Activated naive CD4-positive, alpha-beta T cell treated with anti-CD3 and anti-CD28 coated beads, Interleukin-2, amount 10 ng/mL, durations not matched to agents 7 days and 5 days (primary cell): Measurements from ENCODE around the gene RND3.

ENCODE experiments used
- CTCF ChIA-PET: fragments of 350-600 bp; sonication (Branson Sonifier 250); formaldehyde crosslinking; loops from one replicate; lab custom pipeline; 2021; ENCODE audit warnings: antibody characterized with exemption; lab: Charles Lee
- DNase-seq: peaks from one replicate; pipeline ENCODE4 v3.0.0-alpha.2; 2020
- H3K27ac Mint-ChIP-seq: one replicate; pipeline ENCODE4 v1.8.0; 2021; ENCODE audit warnings: mild to moderate bottlenecking, moderate library complexity, mixed read lengths
- H3K27me3 Mint-ChIP-seq: one replicate; pipeline ENCODE4 v1.8.0; 2021; ENCODE audit warnings: mild to moderate bottlenecking, mixed read lengths
- H3K36me3 Mint-ChIP-seq: one replicate; pipeline ENCODE4 v1.8.0; 2021; ENCODE audit warnings: mixed read lengths
- H3K4me1 Mint-ChIP-seq: one replicate; pipeline ENCODE4 v1.8.0; 2021; ENCODE audit warnings: mixed read lengths
- H3K4me3 Mint-ChIP-seq: one replicate; pipeline ENCODE4 v1.8.0; 2021; ENCODE audit warnings: mild to moderate bottlenecking, moderate library complexity, mixed read lengths
- H3K9me3 Mint-ChIP-seq: one replicate; pipeline ENCODE4 v1.8.0; 2021; ENCODE audit warnings: mixed read lengths

RND3 gene

DNA sequence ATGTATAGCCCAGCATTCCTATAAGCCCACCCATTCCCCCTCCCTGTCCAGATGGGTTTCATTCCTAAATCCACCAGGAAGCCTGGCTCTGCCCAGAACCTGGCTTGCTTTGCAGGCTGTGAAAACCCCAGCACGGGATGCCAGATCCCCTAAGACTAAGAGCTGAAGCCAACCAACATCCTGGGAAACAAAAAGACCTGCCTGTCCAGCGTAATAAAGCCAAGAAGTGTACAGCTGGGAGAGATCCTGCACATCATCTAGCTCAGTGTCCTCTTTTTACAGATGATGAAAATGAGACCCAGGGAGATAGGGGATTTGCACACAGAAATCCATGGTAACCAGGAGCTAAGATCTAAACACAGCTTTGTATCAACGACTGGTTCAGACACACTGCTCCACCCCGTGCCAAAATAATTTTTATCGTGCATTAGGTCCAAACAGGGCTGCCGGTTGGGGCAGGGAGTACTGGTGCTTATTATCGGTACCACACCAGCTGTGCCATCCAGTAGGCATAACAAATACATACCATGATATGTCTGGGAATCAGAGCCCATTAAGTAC is 2.9 kb downstream of the RND3 start:
- DNase-seq: no peak
- Mint-ChIP-seq H3K4me3 (no peak overlapping the region), H3K9me3 (no peaks in the 10 kb centered on the region), H3K4me1 (peaks cover 9% of the 10 kb centered on the region), H3K36me3 (peaks cover 1% of the 10 kb centered on the region), H3K27ac (no peak overlapping the region), H3K27me3 (peaks cover 42% of the 10 kb centered on the region)
- CTCF ChIA-PET: interaction anchor here (0.5 kb wide), 1 partner anchor 871 kb away, joined by 3 read pairs; no protein-coding TSS in a partner anchor

DNA sequence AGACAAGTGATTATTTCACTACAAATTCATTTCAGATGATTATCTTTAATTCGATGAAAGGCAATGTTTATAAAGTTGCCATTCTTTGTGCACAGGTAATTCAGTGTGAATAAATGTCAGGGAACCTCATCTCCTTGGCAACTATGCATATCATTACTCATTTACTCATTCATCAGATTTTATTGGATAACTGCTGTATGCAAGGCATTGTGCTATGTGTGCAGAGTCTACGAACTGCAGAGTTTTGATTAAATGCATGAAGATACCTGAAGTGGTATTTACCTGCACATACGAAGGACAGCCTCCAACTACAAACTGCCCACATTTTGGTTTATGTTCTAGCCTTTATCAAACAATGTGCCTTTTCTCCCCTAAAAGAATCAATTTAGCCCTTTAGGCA is 3.5 kb downstream of the RND3 start:
- no peak for DNase-seq
- no peak overlapping the region for H3K4me3 Mint-ChIP-seq
- H3K36me3 Mint-ChIP-seq: peaks cover 1% of the 10 kb centered on the region
- no peak overlapping the region for H3K27ac Mint-ChIP-seq
- H3K27me3 Mint-ChIP-seq: peaks cover 42% of the 10 kb centered on the region
- H3K9me3 Mint-ChIP-seq: no peaks in the 10 kb centered on the region
- CTCF ChIA-PET: no interaction called here
- H3K4me1 Mint-ChIP-seq: peaks cover 9% of the 10 kb centered on the region

DNA sequence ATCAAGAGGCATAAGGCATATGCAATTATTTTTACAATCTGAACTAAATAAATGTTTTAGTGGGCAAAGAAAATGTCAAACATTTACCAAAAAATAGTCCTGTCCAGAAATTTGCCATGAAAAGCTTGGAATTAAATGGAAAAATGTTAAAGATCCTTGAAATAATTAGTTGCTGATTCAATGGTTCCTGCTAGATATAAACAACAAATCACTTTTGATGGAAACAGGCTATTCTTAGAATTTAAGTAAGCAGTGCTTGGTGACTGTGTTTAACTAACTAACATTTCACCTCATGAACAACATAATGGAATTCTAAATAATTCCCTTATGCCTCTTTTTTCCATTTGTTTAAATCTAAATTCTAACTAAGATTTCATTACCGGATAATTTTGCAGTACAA is 3.9 kb downstream of the RND3 start:
- H3K27me3 Mint-ChIP-seq: peaks cover 41% of the 10 kb centered on the region
- no peaks in the 10 kb centered on the region for H3K9me3 Mint-ChIP-seq
- no peak overlapping the region for H3K27ac Mint-ChIP-seq
- CTCF ChIA-PET: no interaction called here
- peaks cover 9% of the 10 kb centered on the region for H3K4me1 Mint-ChIP-seq
- no peak overlapping the region for H3K4me3 Mint-ChIP-seq
- DNase-seq: no peak
- H3K36me3 Mint-ChIP-seq: peaks cover 1% of the 10 kb centered on the region

DNA sequence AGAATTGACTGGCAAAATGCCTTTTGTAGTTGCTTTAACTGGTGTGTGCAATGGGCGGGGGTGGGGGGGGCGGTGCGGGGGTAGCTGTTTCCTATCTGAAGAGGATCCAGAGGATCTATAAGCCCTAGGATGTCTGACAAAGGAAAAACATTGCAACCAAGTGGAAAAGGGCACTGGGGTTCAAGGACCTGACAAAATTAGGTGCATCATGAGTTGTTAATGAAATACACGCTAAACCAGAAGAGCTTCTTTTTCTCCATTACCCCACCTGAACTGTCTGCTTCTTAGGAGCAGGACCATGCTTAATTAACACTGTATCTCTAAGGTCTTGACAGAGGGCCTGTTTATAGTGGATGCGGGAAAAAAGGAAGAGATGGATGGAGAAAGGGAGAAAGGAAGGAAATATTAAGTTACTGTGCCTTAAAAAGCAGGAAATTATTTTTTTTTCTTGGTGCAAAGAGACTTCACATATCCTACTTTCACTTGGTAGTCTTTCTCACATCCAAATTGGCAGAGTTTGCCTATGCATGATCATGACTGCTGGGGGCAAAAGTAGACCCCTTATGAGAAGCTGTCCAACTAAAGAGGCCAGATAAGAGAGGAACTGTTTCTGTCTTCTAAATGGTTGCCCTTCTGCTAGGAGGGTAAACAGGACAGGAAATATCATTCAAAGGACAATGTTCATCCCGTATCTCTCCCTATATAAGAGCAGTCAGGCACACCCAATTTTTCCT is 4.6 kb downstream of the RND3 start:
- peaks cover 9% of the 10 kb centered on the region for H3K4me1 Mint-ChIP-seq
- DNase-seq: no peak
- peaks cover 37% of the 10 kb centered on the region for H3K27me3 Mint-ChIP-seq
- H3K27ac Mint-ChIP-seq: no peak overlapping the region
- H3K36me3 Mint-ChIP-seq: peaks cover 1% of the 10 kb centered on the region
- H3K4me3 Mint-ChIP-seq: no peak overlapping the region
- CTCF ChIA-PET: no interaction called here
- H3K9me3 Mint-ChIP-seq: no peaks in the 10 kb centered on the region

DNA sequence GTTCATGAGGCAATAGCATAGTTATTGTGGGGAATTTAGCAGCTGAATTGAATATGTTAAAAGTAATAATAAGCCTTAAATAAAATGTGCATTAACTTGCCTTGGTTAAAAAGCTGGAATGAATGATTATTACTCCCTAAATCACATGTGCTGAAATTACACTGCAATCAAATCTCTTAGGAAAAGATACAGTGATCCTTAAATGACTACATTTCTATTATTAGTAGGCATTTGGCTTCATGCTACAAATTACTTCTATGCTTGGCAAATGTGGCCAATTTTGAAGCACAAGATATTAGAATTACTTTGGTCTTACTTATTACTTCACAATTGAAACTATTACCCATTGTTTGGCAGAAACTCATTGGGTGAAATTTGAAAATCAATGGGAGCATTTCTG is 5.4 kb downstream of the RND3 start:
- Mint-ChIP-seq H3K4me3 (no peak overlapping the region), H3K36me3 (peaks cover 1% of the 10 kb centered on the region), H3K4me1 (peaks cover 6% of the 10 kb centered on the region), H3K27ac (no peak overlapping the region), H3K9me3 (no peaks in the 10 kb centered on the region), H3K27me3 (peaks cover 30% of the 10 kb centered on the region)
- CTCF ChIA-PET: no interaction called here
- DNase-seq: no peak

DNA sequence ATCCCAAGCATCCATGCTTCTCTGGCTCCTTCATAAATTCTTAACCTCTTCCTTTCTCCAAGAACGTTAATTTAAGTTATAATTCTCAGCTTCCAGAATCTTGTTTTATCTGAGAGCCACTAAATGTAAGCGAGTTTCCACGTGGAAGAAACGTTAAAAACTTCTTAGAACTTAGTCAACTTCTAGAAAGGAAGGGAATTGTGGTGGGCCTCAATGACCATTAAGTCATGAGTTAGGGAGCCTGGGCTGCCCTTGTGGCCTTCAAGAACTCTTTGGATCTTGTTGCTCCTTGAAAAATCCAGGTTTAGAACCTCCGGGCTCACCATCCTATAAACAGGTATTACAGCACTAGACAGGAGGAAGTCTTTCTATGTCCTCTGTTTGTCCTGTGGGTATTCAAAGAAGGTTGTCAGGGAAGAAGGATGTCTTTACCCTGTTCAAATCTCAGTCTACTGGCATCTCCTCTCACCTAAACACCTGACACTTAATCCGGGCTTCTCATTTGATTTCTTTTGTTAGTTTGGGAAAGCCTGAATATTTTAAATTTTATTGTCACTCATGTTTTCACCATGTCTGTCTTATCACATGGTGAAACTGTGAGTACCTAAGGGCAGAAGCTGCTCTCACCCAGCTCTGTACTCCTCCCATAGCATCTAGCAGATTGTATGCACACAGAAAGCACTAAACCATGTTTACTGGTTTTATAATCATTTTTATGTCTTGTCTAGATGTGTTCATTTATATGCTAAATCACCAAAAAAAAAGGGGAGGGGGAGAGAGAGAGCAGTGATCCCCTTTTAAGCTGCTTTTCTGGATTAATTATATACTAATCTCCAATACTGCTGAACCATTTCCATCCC is 6.3 kb downstream of the RND3 start:
- Mint-ChIP-seq H3K4me1 (no peaks in the 10 kb centered on the region), H3K36me3 (no peaks in the 10 kb centered on the region), H3K4me3 (no peak overlapping the region), H3K27ac (no peak overlapping the region), H3K27me3 (peaks cover 20% of the 10 kb centered on the region), H3K9me3 (no peaks in the 10 kb centered on the region)
- DNase-seq: no peak
- CTCF ChIA-PET: interaction anchor here (1.2 kb wide), 1 partner anchor 883 kb away, joined by 4 read pairs; no protein-coding TSS in a partner anchor

DNA sequence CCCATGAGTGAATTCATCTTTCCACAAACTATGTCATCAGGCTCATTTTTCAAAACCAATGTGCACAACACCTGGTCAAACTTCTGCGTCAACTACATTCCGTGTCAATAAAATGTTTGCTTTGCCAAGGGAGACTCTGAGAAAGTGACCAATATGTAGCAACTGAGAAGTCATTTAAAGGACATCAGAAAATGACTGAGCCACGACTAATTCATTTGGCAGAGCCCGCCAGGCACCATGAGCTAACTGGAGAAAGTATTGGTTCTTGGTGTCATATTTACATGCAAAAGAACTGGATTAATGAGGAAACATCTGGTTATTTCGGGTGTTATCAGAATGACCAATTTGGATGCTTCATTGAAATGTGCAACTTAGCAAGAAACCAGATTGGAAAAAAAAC is 7.2 kb downstream of the RND3 start:
- no peaks in the 10 kb centered on the region for H3K4me1 Mint-ChIP-seq
- DNase-seq: no peak
- CTCF ChIA-PET: no interaction called here
- no peaks in the 10 kb centered on the region for H3K36me3 Mint-ChIP-seq
- H3K9me3 Mint-ChIP-seq: no peaks in the 10 kb centered on the region
- no peak overlapping the region for H3K27ac Mint-ChIP-seq
- H3K27me3 Mint-ChIP-seq: peaks cover 11% of the 10 kb centered on the region
- H3K4me3 Mint-ChIP-seq: no peak overlapping the region

DNA sequence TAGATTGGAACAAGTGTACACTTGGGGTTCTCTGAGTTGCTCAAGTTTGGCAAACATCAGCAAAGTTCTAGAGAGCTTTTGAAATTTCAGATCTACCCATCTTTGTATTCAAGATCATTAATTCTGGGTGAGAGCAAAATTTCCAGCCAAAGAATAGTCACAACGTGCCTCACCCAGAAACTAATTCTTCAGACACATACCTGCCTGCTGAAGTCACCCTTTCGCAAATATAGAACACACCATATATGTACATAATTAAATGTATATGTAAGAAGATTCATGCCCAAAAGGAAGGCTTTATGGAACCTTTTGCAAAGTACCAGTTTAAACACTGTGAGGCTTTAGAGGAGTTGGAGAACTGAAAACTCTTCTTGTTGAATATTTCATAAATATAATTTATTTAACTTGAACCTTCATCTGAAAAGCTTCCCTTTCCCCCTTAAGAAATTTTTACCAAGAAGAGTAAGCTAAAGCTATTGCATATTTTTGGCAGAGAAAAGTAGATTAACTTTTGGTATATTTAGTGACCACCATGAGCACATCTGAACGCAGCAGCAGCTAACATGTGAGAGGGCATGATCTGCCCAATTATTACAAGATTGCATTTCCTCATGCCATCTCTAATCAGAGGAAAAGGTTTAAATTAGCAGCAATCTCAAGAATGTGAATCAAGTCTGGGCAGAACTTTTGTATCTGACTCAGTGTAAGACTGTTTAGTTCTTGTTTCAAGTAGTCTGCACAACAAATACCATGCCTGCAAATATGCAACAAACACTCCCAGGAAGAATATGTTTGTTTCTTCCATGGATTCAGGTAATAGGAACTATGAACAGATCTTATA is 8.2 kb downstream of the RND3 start:
- H3K36me3 Mint-ChIP-seq: no peaks in the 10 kb centered on the region
- DNase-seq: no peak
- H3K9me3 Mint-ChIP-seq: no peaks in the 10 kb centered on the region
- CTCF ChIA-PET: no interaction called here
- no peak overlapping the region for H3K4me3 Mint-ChIP-seq
- H3K27ac Mint-ChIP-seq: no peak overlapping the region
- peaks cover 1% of the 10 kb centered on the region for H3K27me3 Mint-ChIP-seq
- no peaks in the 10 kb centered on the region for H3K4me1 Mint-ChIP-seq

DNA sequence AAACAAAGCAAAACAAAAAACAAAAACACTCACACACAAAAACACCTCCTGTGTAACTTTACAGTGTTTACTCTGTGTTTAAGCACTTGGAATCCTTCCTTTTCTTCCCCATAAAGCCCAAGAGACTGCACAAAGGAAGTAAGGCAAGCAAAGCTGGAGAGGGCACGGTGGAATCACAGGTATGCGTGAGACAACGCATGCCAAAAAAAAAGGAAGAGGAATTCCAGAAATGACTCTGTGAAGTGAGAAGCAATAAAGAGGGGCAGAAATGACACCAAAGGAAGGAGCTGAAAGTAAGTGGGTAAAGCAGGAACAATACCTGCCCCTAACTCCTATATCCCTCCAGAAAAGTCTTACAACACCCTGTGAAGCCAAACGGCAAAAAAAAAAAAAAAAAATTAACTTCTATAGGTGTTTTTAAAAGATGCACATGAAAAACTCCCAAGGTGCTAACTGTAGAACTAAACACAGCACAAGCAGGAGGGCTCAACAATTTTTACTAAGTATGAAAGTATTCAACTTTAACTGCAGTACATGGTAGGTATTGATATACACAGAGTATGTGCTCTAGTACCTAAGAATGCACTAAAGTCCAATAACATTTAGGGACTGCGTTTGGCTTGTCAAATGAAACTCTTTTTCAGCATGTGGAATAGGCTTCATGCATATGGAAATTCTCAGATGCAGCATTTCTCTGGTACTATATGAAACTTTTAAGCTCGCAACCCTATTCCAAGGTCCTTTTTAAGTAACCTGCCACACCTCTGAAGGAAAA is 9.1 kb downstream of the RND3 start:
- no peaks in the 10 kb centered on the region for H3K36me3 Mint-ChIP-seq
- H3K27ac Mint-ChIP-seq: no peak overlapping the region
- H3K27me3 Mint-ChIP-seq: no peaks in the 10 kb centered on the region
- H3K4me3 Mint-ChIP-seq: no peak overlapping the region
- H3K9me3 Mint-ChIP-seq: no peaks in the 10 kb centered on the region
- DNase-seq: no peak
- H3K4me1 Mint-ChIP-seq: no peaks in the 10 kb centered on the region
- CTCF ChIA-PET: interaction anchor here (0.6 to 0.7 kb wide), 2 partner anchors 417 to 1488 kb away, joined by 3 read pairs; no protein-coding TSS in a partner anchor

DNA sequence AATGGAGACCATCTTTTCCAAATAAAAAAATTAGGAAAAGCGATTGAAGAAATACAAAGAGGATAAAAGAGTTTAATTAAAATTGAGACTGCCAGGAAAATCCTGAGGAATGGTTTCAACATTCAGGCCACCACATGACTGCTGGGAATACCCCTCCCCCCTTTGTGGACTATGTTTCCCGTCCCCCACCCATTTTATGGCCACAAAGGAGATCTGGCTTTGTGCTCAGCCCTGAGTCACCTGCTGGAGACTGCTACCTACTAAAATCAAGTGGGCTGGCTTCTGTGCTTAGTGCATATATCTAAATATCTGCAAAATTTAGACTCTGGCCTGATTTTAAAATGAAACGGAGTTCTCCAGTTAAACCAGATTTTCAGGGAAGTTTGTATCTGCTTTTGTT is 10.1 kb downstream of the RND3 start:
- no peaks in the 10 kb centered on the region for H3K27me3 Mint-ChIP-seq
- H3K9me3 Mint-ChIP-seq: no peaks in the 10 kb centered on the region
- CTCF ChIA-PET: no interaction called here
- no peak overlapping the region for H3K27ac Mint-ChIP-seq
- no peaks in the 10 kb centered on the region for H3K36me3 Mint-ChIP-seq
- no peaks in the 10 kb centered on the region for H3K4me1 Mint-ChIP-seq
- no peak for DNase-seq
- no peak overlapping the region for H3K4me3 Mint-ChIP-seq

DNA sequence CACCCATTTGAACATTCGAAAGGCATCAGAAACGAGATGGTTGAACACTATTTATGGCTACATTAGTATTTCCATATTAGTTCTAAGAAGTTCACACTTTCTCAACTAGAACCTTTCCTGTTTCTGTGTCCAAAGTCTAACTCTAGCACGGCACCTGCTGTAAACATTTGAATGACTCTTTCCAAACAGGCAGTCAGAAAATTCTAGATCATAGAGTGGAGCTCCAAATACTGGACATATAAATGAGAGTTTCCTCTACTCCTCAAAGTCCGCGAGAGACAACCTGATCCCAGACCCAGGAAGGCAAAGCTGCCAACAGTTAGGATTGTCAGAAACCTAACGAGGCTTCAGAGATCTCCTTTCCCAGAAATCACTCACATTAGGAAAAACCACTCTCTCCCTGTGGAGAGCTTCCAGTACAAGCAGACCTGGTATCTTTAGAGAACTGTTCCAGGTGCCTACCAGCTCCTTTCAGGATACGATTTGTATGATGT is 10.6 kb downstream of the RND3 start:
- Mint-ChIP-seq H3K36me3 (no peaks in the 10 kb centered on the region), H3K27ac (no peak overlapping the region), H3K4me1 (no peaks in the 10 kb centered on the region), H3K27me3 (no peaks in the 10 kb centered on the region), H3K4me3 (no peak overlapping the region), H3K9me3 (no peaks in the 10 kb centered on the region)
- CTCF ChIA-PET: no interaction called here
- DNase-seq: no peak

DNA sequence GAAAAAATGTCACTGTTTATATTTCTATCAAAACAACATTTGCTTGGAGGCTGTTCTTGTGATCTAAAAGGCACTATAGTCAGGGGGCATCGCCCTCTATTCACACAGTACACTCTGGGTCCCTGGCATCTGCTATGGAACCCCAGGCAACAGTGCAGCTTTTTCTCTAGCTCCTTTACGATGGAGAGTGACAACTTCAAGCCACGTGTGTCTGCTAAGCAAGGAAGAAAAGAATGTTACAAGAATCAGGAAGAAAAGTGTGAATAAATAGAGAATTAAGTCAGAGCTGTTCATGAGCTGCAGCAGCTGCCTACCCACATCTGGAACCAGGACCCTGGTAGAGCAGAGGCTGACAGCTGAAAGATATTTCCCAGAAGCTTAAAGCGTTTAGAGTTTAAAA is 11.2 kb downstream of the RND3 start:
- Mint-ChIP-seq H3K27ac (no peak overlapping the region), H3K4me3 (no peak overlapping the region), H3K36me3 (no peaks in the 10 kb centered on the region), H3K9me3 (no peaks in the 10 kb centered on the region), H3K4me1 (no peaks in the 10 kb centered on the region), H3K27me3 (no peaks in the 10 kb centered on the region)
- no peak for DNase-seq
- CTCF ChIA-PET: no interaction called here

DNA sequence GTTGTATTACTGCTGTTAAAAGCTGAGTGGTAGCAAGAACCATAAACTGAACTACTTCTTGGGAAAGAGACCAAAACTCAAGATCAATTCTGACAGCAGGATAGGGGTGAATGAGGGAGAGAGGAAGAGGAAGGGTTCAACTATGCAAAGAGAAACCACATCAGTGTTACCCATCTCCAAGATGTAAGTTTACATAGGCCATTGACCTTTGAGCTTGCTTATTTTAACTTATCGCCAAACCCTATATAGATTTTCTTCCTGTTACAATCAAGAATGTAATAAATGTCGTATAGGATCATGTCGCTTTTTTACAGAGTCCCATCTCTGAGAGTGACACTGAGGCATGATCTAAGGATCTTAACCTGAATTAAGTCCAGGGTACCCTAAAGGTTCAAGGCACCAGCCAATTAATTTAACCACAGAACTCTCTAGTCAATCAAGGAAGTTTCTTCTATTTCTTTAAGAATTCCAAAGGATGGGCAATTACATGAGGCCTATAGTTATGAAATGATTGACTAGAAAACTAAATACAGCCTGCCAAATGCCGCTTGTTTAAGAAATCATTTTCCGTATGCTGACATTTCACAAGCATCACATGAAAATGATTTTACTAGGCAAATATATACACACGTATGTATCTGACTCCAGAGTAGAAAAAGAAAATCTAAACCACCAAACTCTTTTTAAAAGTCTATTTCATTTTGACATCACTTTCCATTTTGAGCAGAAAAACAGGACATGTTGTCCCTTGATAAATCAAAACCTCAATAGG is 11.8 kb downstream of the RND3 start:
- DNase-seq: no peak
- CTCF ChIA-PET: no interaction called here
- H3K27ac Mint-ChIP-seq: no peak overlapping the region
- H3K4me1 Mint-ChIP-seq: no peaks in the 10 kb centered on the region
- H3K36me3 Mint-ChIP-seq: no peaks in the 10 kb centered on the region
- no peaks in the 10 kb centered on the region for H3K27me3 Mint-ChIP-seq
- no peaks in the 10 kb centered on the region for H3K9me3 Mint-ChIP-seq
- no peak overlapping the region for H3K4me3 Mint-ChIP-seq
